Measurements from ENCODE around the gene HES2.
A peak's percentile ranks its signal among the peaks of the same experiment; 100 is the strongest.
"Not testable (repeated sequence)": the region's sequence is repeated elsewhere in the genome, so short reads cannot be mapped to it uniquely, and the experiment has no call there.

HES2 gene

GRCh38 chr1:6416295-6416656, 3.4 kb downstream of the HES2 start:
- no peak for DNase-seq

GRCh38 chr1:6414881-6415626, 4.7 kb downstream of the HES2 start:
- DNase-seq: no peak

- no peak for DNase-seq
Observed at GRCh38 chr1:6414443-6414844, 5.3 kb downstream of the HES2 start.

DNA sequence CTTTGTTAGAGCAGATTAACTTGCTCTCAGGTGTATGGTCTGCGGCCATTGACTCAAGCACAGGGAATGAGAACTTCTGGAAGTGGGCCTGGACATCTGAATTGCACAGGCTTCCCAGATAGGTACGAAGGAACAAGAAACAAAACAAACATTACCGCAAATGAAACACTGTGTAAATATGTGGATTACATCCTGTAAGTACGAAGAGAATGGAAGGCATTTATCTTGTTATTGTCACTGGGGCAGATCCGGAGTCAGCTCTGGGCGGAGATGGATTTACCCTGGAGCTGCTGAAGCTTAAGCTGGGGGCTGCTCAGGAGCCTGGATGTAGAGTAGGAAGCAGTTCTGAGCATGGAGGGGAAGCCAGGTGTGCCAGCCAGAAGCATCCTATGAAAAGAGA, 6.8 kb downstream of the HES2 start:
- no peak for DNase-seq

GRCh38 chr1:6410248-6410893, 9.3 kb downstream of the HES2 start:
- no peak for DNase-seq

GRCh38 chr1:6409733-6410132, 10.0 kb downstream of the HES2 start:
- no peak for DNase-seq

DNA sequence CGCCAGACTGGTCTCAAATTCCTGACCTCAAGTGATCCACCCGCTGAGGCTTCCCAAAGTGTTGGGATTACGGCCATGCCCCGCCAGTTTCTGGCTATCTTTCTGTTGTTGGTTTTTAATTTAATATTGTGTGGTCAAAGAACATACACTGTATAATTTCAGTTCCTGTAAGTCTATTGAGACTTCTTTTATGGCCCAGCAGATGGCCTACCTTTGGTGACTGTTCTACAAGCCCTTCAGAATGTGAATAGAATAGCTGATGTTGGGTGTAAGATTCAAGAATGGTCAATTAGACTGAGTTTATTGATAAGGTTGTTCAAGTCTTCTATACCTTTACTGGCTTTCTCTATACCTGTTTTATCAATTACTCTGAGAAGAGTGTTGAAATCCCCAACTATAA, 10.7 kb downstream of the HES2 start:
- no peak for DNase-seq

- no peak for DNase-seq
Observed at GRCh38 chr1:6408023-6408422, 11.7 kb downstream of the HES2 start.

- no peak for DNase-seq
Observed at GRCh38 chr1:6401673-6402072, 18.0 kb downstream of the HES2 start.

- DNase-seq: no peak
Observed at GRCh38 chr1:6399294-6399693, 20.4 kb downstream of the HES2 start.

GRCh38 chr1:6397844-6398441, 21.8 kb downstream of the HES2 start:
- DNase-seq: no peak

- DNase-seq: no peak
Observed at GRCh38 chr1:6396998-6397397, 22.7 kb downstream of the HES2 start.

DNA sequence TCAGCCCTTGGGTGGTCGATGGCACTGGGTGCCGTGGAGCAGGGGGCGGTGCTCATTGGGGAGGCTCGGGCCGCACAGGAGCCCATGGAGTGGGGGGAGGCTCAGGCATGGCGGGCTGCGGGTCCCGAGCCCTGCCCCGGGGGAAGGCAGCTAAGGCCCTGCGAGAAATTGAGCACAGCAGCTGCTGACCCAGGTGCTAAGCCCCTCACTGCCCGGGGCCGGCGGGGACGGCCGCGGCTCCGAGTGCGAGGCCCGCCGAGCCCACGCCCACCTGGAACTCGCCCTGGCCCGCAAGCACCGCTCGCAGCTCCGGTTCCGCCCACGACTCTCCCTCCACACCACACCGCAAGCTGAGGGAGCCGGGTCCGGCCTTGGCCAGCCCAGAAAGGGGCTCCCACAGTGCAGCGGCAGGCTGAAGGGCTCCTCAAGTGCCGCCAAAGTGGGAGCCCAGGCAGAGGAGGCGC, 23.9 kb downstream of the HES2 start:
- not testable (repeated sequence) for DNase-seq

DNA sequence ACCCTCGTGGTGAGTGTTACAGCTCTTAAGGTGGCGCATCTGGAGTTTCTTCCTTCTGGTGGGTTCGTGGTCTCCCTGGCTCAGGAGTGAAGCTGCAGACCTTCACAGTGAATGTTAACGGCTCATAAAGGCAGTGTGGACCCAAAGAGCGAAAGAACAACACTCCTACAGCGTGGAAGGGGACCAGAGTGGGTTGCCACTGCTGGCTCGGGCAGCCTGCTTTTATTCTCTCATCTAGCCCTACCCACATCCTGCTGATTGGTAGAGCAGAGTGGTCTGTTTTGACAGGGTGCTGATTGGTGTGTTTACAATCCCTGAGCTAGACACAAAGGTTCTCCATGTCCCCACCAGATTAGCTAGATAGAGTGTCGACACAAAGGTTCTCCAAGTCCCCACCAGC, 24.6 kb downstream of the HES2 start:
- not testable (repeated sequence) for DNase-seq

DNA sequence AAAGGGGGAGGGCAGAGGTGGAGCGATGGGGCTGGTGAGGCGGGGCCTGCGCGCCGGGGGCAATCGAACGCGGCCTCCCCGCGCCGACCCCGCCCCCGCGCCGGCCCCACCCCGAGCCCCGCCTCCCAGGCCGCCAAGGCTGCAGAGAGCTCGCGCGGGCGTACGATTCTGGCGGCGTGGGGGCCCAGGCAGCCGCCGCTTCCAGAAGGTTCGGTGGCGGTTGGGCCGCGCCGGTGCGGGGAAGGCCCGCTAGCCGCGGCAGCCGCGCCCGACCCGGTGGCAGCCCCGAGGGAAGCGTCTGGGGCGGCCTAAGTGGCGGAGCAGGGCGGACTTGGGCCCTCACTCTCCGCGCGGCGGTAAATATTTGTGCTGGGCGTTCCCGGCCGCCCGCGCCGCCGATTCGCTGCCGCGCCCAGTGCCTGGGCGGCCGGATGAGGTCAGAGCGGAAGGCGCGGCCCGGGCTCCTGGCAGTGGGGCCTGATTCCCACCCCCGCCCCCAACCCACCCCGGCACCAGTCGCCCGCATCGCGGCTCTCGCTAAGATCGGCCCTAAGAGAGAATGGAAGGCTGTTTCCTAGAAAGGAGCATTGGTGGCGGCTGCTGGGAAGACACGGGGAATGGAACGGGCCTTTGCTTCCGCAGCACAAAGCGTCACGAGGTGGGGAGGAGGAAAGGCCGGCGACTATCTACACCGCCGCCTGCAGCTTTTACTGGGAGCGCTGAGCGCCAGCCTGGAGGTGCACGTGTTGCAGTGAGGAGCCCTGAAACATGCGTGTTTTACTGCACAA, 26.1 kb downstream of the HES2 start, which contains the start of gene ACOT7:
TSS of gene ACOT7 (minus strand) at position 368 of the 788 bp plus-strand sequence. CDS start 368 bp downstream, outside the sequence.
- peak; percentile 90 for DNase-seq

DNA sequence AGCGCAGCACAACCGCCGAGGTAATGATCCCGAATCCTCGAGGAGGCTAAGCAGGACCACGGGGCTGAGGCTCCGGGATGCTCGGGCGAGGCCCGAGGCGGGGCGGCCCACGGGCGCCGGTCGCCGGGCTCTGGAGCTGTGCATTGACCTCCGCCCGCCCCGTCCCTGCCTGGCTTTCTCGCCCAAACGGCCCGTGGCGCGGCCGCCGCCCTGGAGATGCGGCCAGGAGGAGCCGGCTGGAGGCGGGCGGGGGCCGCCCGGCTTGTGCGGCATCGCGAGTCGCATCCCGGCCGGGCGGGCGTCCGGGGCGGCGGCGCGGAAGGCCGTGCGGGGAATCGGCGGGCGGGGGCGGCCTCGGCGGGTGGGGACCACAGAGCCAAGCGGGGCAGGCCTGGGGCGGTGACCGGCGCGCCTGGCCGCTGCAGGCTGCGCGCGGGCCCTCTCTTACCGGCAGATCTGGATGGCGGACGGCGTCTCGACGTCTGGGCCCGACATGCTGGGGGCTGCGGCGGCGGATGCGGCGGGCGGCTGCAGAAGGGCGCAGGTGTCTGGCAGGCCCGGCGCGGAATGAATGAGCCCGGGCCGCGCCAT, 26.8 kb downstream of the HES2 start:
- no peak for DNase-seq

GRCh38 chr1:6391951-6392808, 27.5 kb downstream of the HES2 start:
- no peak for DNase-seq

- DNase-seq: no peak
Observed at GRCh38 chr1:6389971-6390370, 29.7 kb downstream of the HES2 start.

DNA sequence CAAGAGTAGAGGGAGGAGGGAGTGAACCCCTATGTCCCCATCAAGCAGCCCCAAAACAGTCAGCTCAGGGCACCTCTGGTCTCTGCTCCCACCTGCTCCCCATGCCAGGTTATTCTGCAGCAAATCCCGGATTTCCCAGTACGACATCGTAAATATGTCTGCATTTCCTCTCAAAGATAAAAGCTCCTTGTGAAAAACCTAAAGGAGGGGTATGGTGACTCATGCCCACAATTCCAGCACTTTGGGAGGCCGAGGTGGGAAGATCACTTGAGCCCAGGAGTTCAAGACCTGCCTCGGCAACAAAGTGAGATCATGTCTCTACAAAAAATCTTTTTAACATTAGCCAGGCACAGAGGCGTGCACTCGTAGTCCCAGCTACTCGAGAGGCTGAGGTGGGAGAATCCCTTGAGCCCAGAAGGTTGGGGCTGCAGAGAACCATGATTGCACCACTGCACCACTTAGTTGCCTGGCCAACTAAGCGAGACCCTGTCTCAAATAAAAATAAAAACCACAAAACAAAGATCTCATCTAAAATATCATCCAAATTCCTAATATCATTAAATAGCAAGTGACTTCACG, 33.3 kb downstream of the HES2 start:
- no peak for DNase-seq

GRCh38 chr1:6385488-6386191, 34.1 kb downstream of the HES2 start:
- DNase-seq: peak; percentile 51

DNA sequence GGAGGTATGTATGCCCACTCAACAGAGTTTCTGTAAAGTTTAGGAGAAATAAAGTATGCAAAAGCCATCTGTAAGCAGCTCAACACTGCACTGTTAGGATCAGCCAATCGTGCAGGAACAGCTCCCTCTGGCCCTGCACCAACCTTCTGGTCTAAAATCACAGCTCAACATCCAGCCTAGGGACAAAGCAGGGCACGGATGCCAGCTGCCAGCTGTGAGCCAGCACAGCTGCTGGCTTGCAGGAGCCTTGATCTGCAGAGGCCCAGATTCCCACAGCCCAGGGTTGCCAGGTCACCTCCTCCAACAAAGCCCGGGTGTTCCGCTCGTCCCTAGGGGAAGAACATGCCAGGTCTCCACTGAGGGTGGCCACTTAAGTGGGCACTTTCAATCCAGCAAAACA, 34.8 kb downstream of the HES2 start:
- DNase-seq: no peak

Measured in T1000 (cell line).